ENCODE data around the gene GNAI3.

DNA sequence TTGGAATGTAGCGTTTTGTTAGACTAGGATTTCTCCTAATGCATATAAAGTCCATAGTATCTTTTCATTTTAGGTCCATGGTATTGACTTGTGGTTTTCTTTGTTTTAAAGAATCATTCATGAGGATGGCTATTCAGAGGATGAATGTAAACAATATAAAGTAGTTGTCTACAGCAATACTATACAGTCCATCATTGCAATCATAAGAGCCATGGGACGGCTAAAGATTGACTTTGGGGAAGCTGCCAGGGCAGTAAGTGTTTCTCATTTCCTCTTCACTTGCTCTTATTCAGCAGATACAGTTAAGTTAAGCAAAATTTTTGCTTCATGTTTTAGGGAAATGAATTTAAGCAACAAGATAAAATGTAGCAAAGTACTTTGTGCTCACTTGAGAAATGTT is 25.4 kb downstream of the GNAI3 start:
- TF ChIP-seq, protein P1, sequence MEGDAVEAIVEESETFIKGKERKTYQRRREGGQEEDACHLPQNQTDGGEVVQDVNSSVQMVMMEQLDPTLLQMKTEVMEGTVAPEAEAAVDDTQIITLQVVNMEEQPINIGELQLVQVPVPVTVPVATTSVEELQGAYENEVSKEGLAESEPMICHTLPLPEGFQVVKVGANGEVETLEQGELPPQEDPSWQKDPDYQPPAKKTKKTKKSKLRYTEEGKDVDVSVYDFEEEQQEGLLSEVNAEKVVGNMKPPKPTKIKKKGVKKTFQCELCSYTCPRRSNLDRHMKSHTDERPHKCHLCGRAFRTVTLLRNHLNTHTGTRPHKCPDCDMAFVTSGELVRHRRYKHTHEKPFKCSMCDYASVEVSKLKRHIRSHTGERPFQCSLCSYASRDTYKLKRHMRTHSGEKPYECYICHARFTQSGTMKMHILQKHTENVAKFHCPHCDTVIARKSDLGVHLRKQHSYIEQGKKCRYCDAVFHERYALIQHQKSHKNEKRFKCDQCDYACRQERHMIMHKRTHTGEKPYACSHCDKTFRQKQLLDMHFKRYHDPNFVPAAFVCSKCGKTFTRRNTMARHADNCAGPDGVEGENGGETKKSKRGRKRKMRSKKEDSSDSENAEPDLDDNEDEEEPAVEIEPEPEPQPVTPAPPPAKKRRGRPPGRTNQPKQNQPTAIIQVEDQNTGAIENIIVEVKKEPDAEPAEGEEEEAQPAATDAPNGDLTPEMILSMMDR (IDR thresholded peaks at IDR 0.05) = no peak
- no peak for TF ChIP-seq EP300 (IDR thresholded peaks at IDR 0.05)

Data from esophagus muscularis mucosa (tissue), 3 donors.